ENCODE data around the gene WDR74. TPM values are rescaled to one million over a fixed set of nuclear protein-coding genes. Genes with fewer than 3 reads are reported as not detected.

Gene WDR74

DNA sequence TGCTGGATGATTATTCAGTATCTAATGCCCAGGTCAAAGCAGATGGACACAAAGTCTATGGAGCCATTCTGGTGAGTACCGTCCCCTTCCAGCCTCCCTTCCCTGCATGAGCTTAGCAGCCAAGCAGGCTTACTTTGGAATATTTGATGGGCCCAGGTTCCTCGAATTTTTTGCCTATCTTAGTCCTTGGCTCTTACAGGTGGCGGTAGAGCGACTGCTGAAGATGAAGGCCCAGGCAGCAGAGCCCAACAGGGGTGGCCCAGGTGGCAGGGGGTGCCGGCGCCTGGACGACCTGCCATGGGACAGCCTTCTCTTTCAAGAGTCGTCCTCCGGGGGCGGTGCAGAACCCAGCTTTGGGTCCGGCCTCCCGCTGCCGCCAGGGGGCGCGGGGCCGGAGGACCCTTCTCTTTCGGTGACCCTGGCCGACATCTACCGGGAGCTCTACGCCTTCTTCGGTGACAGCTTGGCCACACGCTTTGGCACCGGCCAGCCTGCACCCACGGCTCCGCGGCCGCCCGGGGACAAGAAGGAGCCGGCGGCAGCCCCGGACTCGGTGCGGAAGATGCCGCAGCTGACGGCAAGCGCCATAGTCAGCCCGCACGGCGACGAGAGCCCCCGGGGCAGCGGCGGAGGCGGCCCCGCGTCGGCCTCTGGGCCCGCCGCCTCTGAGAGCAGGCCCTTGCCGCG lies 52.9 kb downstream of the WDR74 start:
- Histone ChIP-seq H2AK5ac (ENCODE audit: low read depth, low read length) (peak overlapping the region; percentile 74), H3K18ac (ENCODE audit: low read length) (peak overlapping the region; percentile 90), H3K9me3 (replicated peaks in 1 of 2; ENCODE audit: control insufficient read depth in 2 of 2, insufficient read depth in 1 of 2, low read depth in 1 of 2, low read length in 2 of 2) (no peaks in the 10 kb centered on the region), H3K79me1 (ENCODE audit: low read depth, low read length) (peaks cover 3% of the 10 kb centered on the region), H3K27ac (replicated peaks; ENCODE audit: low read length) (peak overlapping the region; percentile 47), H2BK5ac (ENCODE audit: low read length) (peak overlapping the region; percentile 30), H2BK15ac (ENCODE audit: low read length) (no peak overlapping the region), H3K9ac (ENCODE audit: low read depth, low read length, poor library complexity) (peak overlapping the region; percentile 80), H4K91ac (ENCODE audit: low read depth, low read length, poor library complexity) (no peak overlapping the region), H2BK12ac (ENCODE audit: low read length) (no peak overlapping the region), H4K8ac (ENCODE audit: low read depth, low read length) (no peak overlapping the region), H2AFZ (ENCODE audit: low read length) (peak overlapping the region; percentile 87), H3K36me3 (replicated peaks in 1 of 2; ENCODE audit: control insufficient read depth in 2 of 2, insufficient read depth in 2 of 2, low read length in 2 of 2) (peaks cover 25 to 76% of the 10 kb centered on the region in 2 donors), H3K4ac (ENCODE audit: low read length) (no peak overlapping the region), H3K4me3 (ENCODE audit: low read length in 2 of 2) (peak overlapping the region; percentile 84 to 96), H3K23ac (ENCODE audit: low read depth, low read length, poor library complexity) (peak overlapping the region; percentile 93), H3K14ac (ENCODE audit: low read length) (no peak overlapping the region), H3K27me3 (ENCODE audit: control insufficient read depth in 3 of 3, insufficient read depth in 3 of 3, low read depth in 1 of 3, low read length in 3 of 3) (no peaks in the 10 kb centered on the region), H2BK120ac (ENCODE audit: low read depth, low read length) (no peak overlapping the region), H3K4me2 (ENCODE audit: insufficient read depth, low read length, poor library complexity, severe bottlenecking) (peak overlapping the region; percentile 64), H3K4me1 (ENCODE audit: control insufficient read depth in 2 of 2, insufficient read depth in 1 of 2, low read depth in 1 of 2, low read length in 2 of 2) (peaks cover 5 to 7% of the 10 kb centered on the region in 2 donors)
- DNase-seq (ENCODE audit: low spot score), result peak; percentile 88
- WGBS, 2 donors (ENCODE audit: extremely low coverage in 2 of 2, insufficient read length in 2 of 2, insufficient replicate concordance in 1 of 2), result no CpG with 5 or more reads among the region's 51 CpGs

Small RNA genes within 50 kb of the gene (small RNA-seq; reads per million reads assigned to genes)
- gene MIR6514 (ENCODE audit: insufficient read depth) (5.5 reads per million, percentile 26 among the genes with 10 or more reads in this experiment), gene RF00099 (ENCODE audit: insufficient read depth) (not detected), gene RNU6-118P (ENCODE audit: insufficient read depth) (not detected), gene SNORD22 (ENCODE audit: insufficient read depth) (not detected), gene SNORD26 (ENCODE audit: insufficient read depth) (not detected), gene SNORD27 (ENCODE audit: insufficient read depth) (not detected), gene SNORD28 (ENCODE audit: insufficient read depth) (not detected), gene SNORD30 (ENCODE audit: insufficient read depth) (579 reads per million, percentile 98 among the genes with 10 or more reads in this experiment)

All from neuronal stem cell (in vitro differentiated cells).